Thoracic aorta (tissue), 2 donors: Measurements from ENCODE around the gene PIP5KL1. TPM values are rescaled to one million over a fixed set of nuclear protein-coding genes. Genes with fewer than 3 reads are reported as not detected.

Experiments used
- ATAC-seq: fragments of 150-250 bp; one replicate; pipeline ENCODE4 v1.8.0; 2017; ENCODE audit warnings: low read depth; ENCODE audit not compliant: insufficient number of reproducible peaks, low FRiP score
- DNase-seq: peaks from one replicate; pipeline ENCODE4 v3.0.0-alpha.2; 2020; ENCODE audit warnings: low spot score
- H3K27ac ChIP-seq, 2 donors: fragments of 200-600 bp; sonication (generic); 1 replicate in 1 of 2; 2 replicates in 1 of 2; pipeline ENCODE4 v1.5.1; 2016; ENCODE audit warnings: mild to moderate bottlenecking in 2 of 2, moderate library complexity in 2 of 2
- H3K27me3 ChIP-seq: fragments of 200-600 bp; sonication (generic); replicated peaks from 2 replicates; pipeline ENCODE4 v1.6.0; 2016; ENCODE audit warnings: mild to moderate bottlenecking; ENCODE audit not compliant: insufficient read depth
- H3K36me3 ChIP-seq: fragments of 200-600 bp; sonication (generic); one replicate; pipeline ENCODE4 v1.5.1; 2016
- H3K4me1 ChIP-seq, 2 donors: fragments of 200-600 bp; sonication (generic); 1 replicate in 1 of 2; 2 replicates in 1 of 2; pipeline versions ENCODE4 v1.5.1 to v1.6.0; 2016; ENCODE audit warnings: low read depth in 2 of 2, mild to moderate bottlenecking in 1 of 2; ENCODE audit not compliant: control insufficient read depth in 1 of 2
- H3K4me3 ChIP-seq: fragments of 200-600 bp; sonication (generic); 2 replicates; pipeline ENCODE4 v1.5.1; 2016; ENCODE audit warnings: mild to moderate bottlenecking
- H3K9me3 ChIP-seq: fragments of 200-600 bp; sonication (generic); 2 replicates; pipeline ENCODE4 v1.5.1; 2016
- CTCF ChIP-seq: fragments of 200-600 bp; sonication (generic); IDR thresholded peaks from one replicate; pipeline ENCODE4 v1.5.1; 2019; ENCODE audit warnings: antibody characterized with exemption
- total RNA-seq, 2 donors: library from RNA; depleted of rRNA; stranded (reverse); fragments of >200 nt; gene quantifications; one replicate each; pipeline versions ENCODE4 v1.1.0 to v1.2.3, GENCODE V29; 2016

PIP5KL1 gene
- total RNA-seq, 2 donors from 2014 or later, result 6.0 to 8.8 TPM

GRCh38 chr9:127880143-127880542 is 50.4 kb downstream of the PIP5KL1 start:
- H3K36me3 ChIP-seq, result peaks cover 4% of the 10 kb centered on the region
- H3K27me3 ChIP-seq, result no peaks in the 10 kb centered on the region
- no peak for DNase-seq
- peaks cover 23 to 42% of the 10 kb centered on the region in 2 donors for H3K4me1 ChIP-seq
- H3K4me3 ChIP-seq, result no peak overlapping the region
- TF ChIP-seq CTCF, result no peak
- ATAC-seq, result no peak
- H3K27ac ChIP-seq, result no peak overlapping the region
- no peaks in the 10 kb centered on the region for H3K9me3 ChIP-seq

- peak overlapping the region in 1 of 2 donors; percentile 75 for H3K27ac ChIP-seq
- H3K9me3 ChIP-seq, result no peaks in the 10 kb centered on the region
- ATAC-seq (no peak), DNase-seq (no peak)
- no peak for TF ChIP-seq CTCF
- no peak overlapping the region for H3K4me3 ChIP-seq
- peaks cover 23 to 42% of the 10 kb centered on the region in 2 donors for H3K4me1 ChIP-seq
- H3K36me3 ChIP-seq, result no peaks in the 10 kb centered on the region
- no peaks in the 10 kb centered on the region for H3K27me3 ChIP-seq
Observed at GRCh38 chr9:127878652-127879390, 51.8 kb downstream of the PIP5KL1 start.

GRCh38 chr9:127878001-127878651 is 52.5 kb downstream of the PIP5KL1 start:
- Histone ChIP-seq H3K36me3 (no peaks in the 10 kb centered on the region), H3K27ac (peak overlapping the region in 1 of 2 donors; percentile 75), H3K9me3 (no peaks in the 10 kb centered on the region), H3K27me3 (no peaks in the 10 kb centered on the region), H3K4me1 (peaks cover 27 to 49% of the 10 kb centered on the region in 2 donors), H3K4me3 (peak overlapping the region; percentile 80)
- ATAC-seq (no peak), DNase-seq (no peak)
- no peak for TF ChIP-seq CTCF

GRCh38 chr9:127877566-127877998 is 53.0 kb downstream of the PIP5KL1 start, which contains the start of gene AK1:
AK1 (minus strand) TSS chr9:127877675; CDS start chr9:127874617, 3,058 bp downstream.
- Histone ChIP-seq H3K9me3 (no peaks in the 10 kb centered on the region), H3K4me3 (peak within 1 kb of the TSS; percentile 80), H3K36me3 (no peaks in the 10 kb centered on the region), H3K27ac (peak within 1 kb of the TSS; percentile 63 to 75), H3K4me1 (peaks cover 27 to 51% of the 10 kb centered on the region in 2 donors), H3K27me3 (no peaks in the 10 kb centered on the region)
- TF ChIP-seq CTCF, result no peak
- ATAC-seq (no peak), DNase-seq (no peak)
